Cortex of kidney (tissue), 1 donor: ENCODE results near the gene DUSP28.

Experiments used
- DNase-seq: peaks from one replicate; lab custom pipeline; 2025; lab: John Stamatoyannopoulos, UW

The DUSP28 gene

GRCh38 chr2:240586198-240586918 lies 26.2 kb downstream of the DUSP28 start, which contains the start of gene CAPN10:
CAPN10 (plus strand) TSS chr2:240586734; CDS start chr2:240586912, 178 bp downstream.
- DNase-seq: no peak

GRCh38 chr2:240586919-240587800 lies 27.0 kb downstream of the DUSP28 start:
- DNase-seq: peak; percentile 49

DNA sequence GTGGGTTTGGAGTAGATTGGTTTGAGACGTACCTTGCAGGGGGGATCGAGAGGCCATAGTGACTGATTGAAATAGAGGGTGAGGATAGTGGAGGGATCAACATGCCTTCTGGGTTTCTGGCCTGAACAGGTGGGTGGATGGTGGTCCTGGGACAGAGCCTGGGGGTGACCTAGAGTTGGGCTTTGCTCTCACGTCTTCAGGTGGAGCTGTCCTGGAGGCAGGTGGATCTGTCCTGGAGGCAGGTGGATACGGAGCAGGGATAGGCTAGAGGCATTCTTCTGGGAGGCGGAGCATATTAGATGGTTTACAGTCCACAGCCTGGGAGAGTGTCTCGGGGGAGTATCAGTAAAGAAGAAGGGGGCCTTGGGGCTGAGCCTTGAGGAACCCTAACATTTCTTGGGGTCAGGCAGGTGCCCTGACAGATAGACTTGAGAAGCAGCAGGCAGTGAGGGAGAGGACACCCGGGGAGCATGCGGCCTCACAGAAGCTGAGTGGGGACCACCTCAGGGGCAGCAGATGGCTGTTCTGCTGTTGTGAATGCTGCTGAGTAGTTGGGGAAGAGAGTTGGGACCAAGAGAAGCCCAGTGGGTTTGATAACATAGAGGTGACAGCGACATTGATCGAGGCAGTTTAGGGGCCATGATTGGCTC lies 28.0 kb downstream of the DUSP28 start:
- no peak for DNase-seq

DNA sequence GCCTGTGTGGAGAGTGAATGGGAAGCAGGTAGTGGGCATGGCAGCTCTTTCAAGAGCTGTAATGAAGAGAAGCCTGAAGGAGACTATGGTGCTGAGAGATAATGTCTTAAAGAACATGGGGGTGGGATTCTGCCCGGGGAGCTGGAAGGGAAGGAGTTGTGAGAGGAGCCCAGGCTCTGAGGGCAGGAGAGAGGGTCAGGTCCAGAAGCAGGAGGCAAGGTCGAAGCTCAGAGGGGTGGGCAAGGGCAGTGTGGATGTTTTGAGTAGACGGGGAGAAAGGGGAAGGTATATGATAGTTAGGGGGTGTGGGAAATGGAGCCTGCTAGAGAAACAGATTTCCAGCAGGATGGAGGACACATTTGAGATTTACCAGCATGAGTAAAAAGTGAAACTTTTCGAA lies 28.5 kb downstream of the DUSP28 start:
- no peak for DNase-seq

DNA sequence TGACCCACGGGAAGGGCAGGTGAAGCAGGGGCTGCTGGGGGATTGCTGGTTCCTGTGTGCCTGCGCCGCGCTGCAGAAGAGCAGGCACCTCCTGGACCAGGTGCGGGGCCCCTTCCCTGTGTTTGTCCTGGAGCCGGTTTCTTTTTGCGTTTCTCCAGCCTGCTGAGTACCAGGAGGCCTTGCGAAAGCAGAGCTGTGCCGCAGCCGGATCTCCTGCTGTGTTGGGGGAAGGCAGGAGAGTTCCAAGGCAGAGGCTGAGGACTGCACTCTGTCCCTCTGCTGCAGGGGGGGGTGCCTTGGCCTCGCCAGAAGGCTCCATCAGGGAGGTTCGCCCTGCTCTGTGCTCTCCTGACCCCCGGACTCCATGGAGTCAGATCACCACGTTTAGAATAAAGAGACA lies 29.2 kb downstream of the DUSP28 start:
- DNase-seq: no peak

DNA sequence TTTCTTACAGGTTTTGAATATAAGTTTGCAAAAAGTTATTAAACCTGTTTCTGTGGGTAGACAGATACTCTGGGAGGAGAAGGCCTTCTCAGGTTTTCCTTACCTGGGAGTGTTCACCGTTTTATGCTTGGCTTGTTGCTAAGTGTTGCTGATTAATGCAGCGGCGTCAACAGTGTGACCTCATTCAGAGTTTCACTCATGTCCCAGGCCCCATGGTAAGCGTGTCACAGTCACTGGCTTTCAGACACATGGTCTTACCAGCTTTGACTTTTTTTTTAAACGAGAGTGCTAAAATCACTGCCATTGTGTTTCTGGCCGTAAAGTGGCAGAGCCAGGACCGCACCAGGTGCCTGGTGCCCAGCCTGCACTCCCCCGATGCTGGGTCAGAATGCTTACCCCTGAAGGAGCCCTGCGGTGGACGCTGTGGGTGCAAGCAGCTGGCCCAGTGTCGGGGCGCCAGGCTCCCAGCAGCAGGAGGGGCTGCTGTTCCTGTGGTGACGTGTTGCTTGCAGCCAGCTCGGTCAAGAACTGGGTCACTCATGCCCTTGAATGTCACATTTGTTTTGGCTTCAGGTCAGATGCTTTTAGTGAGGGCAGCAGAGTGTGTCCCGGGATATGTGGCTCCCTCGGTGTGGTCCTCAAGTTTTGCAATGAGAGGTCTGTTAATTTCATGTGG lies 29.8 kb downstream of the DUSP28 start:
- DNase-seq: no peak

DNA sequence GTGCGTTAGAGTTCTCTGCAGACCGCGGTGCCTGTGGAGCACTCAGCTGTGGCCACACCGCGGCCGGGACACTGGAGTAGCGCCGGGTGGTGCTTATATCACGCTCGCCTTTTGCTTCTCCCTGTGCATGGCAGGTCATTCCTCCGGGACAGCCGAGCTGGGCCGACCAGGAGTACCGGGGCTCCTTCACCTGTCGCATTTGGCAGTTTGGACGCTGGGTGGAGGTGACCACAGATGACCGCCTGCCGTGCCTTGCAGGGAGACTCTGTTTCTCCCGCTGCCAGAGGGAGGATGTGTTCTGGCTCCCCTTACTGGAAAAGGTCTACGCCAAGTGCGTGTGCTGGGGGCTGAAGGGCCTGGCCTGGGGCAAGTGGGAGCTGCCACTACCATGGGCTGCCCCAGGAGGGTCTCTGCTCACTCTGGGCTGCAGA lies 30.5 kb downstream of the DUSP28 start:
- no peak for DNase-seq

- no peak for DNase-seq
Observed at GRCh38 chr2:240591226-240591625, 31.1 kb downstream of the DUSP28 start.

DNA sequence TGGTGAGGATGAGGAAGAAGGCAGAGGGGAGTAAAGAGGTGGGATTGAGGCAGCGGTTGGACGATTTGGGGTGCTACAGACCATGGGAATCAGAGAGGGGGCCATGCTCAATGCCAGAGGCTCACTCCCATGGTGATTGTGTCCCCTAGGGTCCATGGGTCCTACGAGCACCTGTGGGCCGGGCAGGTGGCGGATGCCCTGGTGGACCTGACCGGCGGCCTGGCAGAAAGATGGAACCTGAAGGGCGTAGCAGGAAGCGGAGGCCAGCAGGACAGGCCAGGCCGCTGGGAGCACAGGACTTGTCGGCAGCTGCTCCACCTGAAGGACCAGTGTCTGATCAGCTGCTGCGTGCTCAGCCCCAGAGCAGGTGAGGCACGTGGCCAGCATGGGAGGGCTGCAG lies 31.6 kb downstream of the DUSP28 start:
- DNase-seq: no peak

DNA sequence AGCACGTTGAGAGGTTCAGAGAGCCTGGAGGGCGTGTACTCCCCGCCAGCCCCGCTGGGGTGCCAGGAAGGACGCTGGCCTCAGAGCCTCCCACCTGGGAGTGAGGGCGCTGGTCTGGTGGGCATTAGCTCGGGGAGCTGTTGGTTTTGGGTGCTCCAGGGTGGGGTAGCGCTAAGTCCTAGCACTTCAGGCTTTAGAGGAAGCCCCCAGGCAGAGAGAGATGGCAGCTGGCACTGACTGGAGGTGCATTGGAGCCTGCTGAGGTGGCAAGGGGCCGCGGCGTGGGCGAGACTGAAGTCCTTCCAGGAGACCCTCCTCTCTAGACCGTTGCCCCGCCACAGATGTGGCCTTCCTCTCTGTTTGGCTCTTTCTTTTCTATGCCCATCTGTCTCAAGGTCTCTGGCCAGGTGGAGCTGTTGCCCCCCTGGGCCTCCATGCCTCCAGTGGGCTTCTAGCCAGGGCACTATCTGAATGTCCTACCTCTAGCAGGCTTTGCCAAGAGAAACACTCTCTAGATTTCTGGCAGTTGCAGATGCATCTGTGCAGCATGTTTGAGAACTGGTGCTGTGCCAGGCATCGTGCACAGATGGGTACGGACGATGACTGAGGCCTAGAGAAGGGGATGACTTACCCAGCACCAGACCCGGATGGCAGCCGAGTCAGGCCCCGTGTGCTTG lies 33.0 kb downstream of the DUSP28 start:
- no peak for DNase-seq

DNA sequence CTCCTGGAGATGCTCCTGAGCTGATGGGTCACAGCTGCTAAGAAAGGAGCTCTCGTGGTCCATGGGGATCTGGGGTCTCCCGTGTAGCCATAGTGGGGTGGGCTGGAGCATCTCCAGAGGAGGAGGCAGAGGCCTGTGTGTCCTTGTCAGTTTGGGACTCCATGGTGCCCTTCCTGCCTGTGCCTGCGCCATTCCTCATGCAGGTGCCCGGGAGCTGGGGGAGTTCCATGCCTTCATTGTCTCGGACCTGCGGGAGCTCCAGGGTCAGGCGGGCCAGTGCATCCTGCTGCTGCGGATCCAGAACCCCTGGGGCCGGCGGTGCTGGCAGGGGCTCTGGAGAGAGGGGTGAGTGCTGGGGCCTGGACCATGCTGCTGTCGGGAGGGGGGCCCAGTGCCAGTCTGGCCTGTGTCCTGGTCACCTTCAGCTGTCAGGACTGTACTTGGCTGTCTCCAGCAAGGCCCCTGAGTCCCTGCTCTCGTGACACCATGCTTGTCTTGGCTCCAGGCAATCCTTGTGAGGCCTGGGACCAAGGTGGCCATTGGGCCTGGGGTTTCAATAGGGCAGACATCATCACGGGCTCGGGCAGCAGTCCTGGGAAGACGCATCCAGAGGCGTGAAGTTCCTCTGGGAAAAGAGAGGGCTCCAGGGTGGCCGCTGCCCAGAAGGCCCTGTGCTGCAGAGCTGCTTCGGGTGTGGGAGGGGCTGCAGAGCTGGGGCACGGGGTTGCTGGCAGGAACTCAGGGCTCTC lies 33.7 kb downstream of the DUSP28 start:
- no peak for DNase-seq

- no peak for DNase-seq
Observed at GRCh38 chr2:240594511-240595380, 34.6 kb downstream of the DUSP28 start.

DNA sequence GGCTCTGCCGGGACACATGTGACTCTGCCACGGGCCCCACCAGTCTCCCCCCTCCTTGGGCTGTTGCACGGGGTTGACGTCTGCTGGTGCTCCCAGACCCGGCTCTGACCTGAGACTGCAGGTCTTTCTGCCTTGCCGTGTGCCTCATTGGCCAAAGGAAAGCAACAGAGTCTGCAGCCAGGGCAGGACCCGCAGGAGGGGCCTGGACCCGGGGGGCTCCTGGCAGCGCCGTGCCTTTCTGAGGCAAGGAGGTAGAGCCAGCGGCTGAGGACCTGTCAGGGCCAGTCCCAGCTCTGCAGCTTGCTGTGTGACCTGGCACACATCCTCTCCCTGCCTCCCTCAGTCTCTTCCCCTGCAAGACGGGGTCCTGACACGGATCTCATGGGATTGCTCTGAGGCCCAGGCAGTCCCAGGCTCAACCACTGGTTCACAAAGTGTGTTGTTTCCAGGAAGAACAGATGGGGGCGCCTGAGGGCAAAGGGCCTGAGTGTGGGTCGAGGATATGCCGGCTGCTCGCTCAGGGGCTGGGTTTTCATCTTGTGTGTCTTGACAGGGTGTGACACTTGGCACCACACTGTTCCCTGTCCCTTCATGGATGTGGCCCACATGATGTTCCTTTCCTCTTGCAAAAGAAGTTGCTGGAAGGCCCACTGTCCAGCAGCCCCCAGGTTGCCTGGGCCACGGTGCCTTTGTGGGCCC lies 35.4 kb downstream of the DUSP28 start:
- DNase-seq: no peak

DNA sequence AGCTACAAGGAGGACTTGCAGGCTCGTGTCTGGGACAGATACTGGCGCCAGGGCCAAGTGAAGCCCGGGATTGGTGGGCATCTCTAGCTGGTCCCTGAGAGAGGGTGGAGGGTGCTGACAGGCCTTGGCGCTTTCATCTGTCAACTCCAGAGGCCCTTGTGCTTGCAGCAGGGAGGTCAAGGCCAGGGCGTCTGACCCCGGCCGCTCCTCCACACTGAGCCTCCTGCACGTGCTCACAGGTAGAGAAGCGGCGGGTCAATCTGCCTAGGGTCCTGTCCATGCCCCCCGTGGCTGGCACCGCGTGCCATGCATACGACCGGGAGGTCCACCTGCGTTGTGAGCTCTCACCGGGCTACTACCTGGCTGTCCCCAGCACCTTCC lies 35.9 kb downstream of the DUSP28 start:
- DNase-seq: no peak

DNA sequence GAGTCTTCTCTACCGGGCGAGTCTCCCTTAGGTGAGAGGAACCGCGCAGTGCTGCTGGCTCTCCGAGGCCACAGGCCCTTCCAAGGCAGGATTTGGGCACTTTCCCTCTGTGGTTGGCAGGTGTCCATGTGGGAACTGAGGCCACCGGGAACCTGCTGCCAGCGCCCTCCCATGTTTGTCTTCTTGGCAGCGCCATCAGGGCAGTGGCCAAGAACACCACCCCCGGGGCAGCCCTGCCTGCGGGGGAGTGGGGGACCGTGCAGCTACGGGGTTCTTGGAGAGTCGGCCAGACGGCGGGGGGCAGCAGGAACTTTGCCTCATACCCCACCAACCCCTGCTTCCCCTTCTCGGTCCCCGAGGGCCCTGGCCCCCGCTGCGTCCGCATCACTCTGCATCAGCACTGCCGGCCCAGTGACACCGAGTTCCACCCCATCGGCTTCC lies 36.4 kb downstream of the DUSP28 start:
- DNase-seq: no peak

GRCh38 chr2:240597054-240597418 lies 36.9 kb downstream of the DUSP28 start:
- no peak for DNase-seq

- DNase-seq: no peak
Observed at GRCh38 chr2:240597419-240598181, 37.4 kb downstream of the DUSP28 start.

- no peak for DNase-seq
Observed at GRCh38 chr2:240598311-240598911, 38.3 kb downstream of the DUSP28 start.
